ENCODE data around the gene DOK5.

DOK5 gene

GRCh38 chr20:54577637-54578036, 102.2 kb downstream of the DOK5 start:
- no peak for TF ChIP-seq TAF1 (IDR thresholded peaks at IDR 0.05; ENCODE audit: low read depth)

- TF ChIP-seq TCF12 (IDR thresholded peaks at IDR 0.05; ENCODE audit: low read depth) (no peak), EGR1 (IDR thresholded peaks at IDR 0.05) (no peak), ZBTB7A (IDR thresholded peaks at IDR 0.05; ENCODE audit: low read depth) (no peak), REST (IDR thresholded peaks at IDR 0.05; ENCODE audit: low read depth) (no peak), TEAD4 (IDR thresholded peaks at IDR 0.05) (no peak), CEBPB (IDR thresholded peaks at IDR 0.05) (no peak), CREB1 (IDR thresholded peaks at IDR 0.05; ENCODE audit: low read depth) (no peak), TAF1 (IDR thresholded peaks at IDR 0.05; ENCODE audit: low read depth) (no peak), FOXM1 (IDR thresholded peaks at IDR 0.05; ENCODE audit: borderline replicate concordance, low read depth) (no peak), USF1 (IDR thresholded peaks at IDR 0.05) (no peak), NFIC (IDR thresholded peaks at IDR 0.05) (no peak), MAX (IDR thresholded peaks at IDR 0.05) (no peak), EP300 (IDR thresholded peaks at IDR 0.05; ENCODE audit: borderline replicate concordance) (no peak), RAD21 (IDR thresholded peaks at IDR 0.05; ENCODE audit: low read depth) (no peak), YY1 (IDR thresholded peaks at IDR 0.05; ENCODE audit: low read depth) (no peak)
Measured at GRCh38 chr20:54585217-54585616, 109.8 kb downstream of the DOK5 start.

GRCh38 chr20:54587408-54587807, 112.0 kb downstream of the DOK5 start:
- TF ChIP-seq CREB1 (IDR thresholded peaks at IDR 0.05; ENCODE audit: low read depth) (no peak), TAF1 (IDR thresholded peaks at IDR 0.05; ENCODE audit: low read depth) (no peak), TEAD4 (IDR thresholded peaks at IDR 0.05) (no peak), TCF12 (IDR thresholded peaks at IDR 0.05; ENCODE audit: low read depth) (no peak)

GRCh38 chr20:54589402-54590030, 114.1 kb downstream of the DOK5 start:
- no peak for TF ChIP-seq MAX (IDR thresholded peaks at IDR 0.05)
- TF ChIP-seq RAD21 (IDR thresholded peaks at IDR 0.05; ENCODE audit: low read depth), result no peak
- no peak for TF ChIP-seq USF1 (IDR thresholded peaks at IDR 0.05)
- TF ChIP-seq TEAD4 (IDR thresholded peaks at IDR 0.05), result no peak
- no peak for TF ChIP-seq CEBPB (IDR thresholded peaks at IDR 0.05)

- TF ChIP-seq EP300 (IDR thresholded peaks at IDR 0.05; ENCODE audit: borderline replicate concordance), result no peak
- no peak for TF ChIP-seq FOXM1 (IDR thresholded peaks at IDR 0.05; ENCODE audit: borderline replicate concordance, low read depth)
- no peak for TF ChIP-seq TAF1 (IDR thresholded peaks at IDR 0.05; ENCODE audit: low read depth)
- no peak for TF ChIP-seq CREB1 (IDR thresholded peaks at IDR 0.05; ENCODE audit: low read depth)
- no peak for TF ChIP-seq YY1 (IDR thresholded peaks at IDR 0.05; ENCODE audit: low read depth)
- no peak for TF ChIP-seq RAD21 (IDR thresholded peaks at IDR 0.05; ENCODE audit: low read depth)
- no peak for TF ChIP-seq EGR1 (IDR thresholded peaks at IDR 0.05)
- TF ChIP-seq ZBTB7A (IDR thresholded peaks at IDR 0.05; ENCODE audit: low read depth), result no peak
- no peak for TF ChIP-seq MAX (IDR thresholded peaks at IDR 0.05)
- no peak for TF ChIP-seq CEBPB (IDR thresholded peaks at IDR 0.05)
- TF ChIP-seq TCF12 (IDR thresholded peaks at IDR 0.05; ENCODE audit: low read depth), result no peak
- TF ChIP-seq REST (IDR thresholded peaks at IDR 0.05; ENCODE audit: low read depth), result no peak
- TF ChIP-seq NFIC (IDR thresholded peaks at IDR 0.05), result no peak
- TF ChIP-seq TEAD4 (IDR thresholded peaks at IDR 0.05), result no peak
- TF ChIP-seq USF1 (IDR thresholded peaks at IDR 0.05), result no peak
Measured at GRCh38 chr20:54590856-54591255, 115.5 kb downstream of the DOK5 start.

GRCh38 chr20:54596651-54597050, 121.3 kb downstream of the DOK5 start:
- TF ChIP-seq EGR1 (IDR thresholded peaks at IDR 0.05) (no peak), TCF12 (IDR thresholded peaks at IDR 0.05; ENCODE audit: low read depth) (no peak), CREB1 (IDR thresholded peaks at IDR 0.05; ENCODE audit: low read depth) (no peak), EP300 (IDR thresholded peaks at IDR 0.05; ENCODE audit: borderline replicate concordance) (no peak), FOXM1 (IDR thresholded peaks at IDR 0.05; ENCODE audit: borderline replicate concordance, low read depth) (no peak), TEAD4 (IDR thresholded peaks at IDR 0.05) (no peak), CEBPB (IDR thresholded peaks at IDR 0.05) (no peak), NFIC (IDR thresholded peaks at IDR 0.05) (no peak), ZBTB7A (IDR thresholded peaks at IDR 0.05; ENCODE audit: low read depth) (no peak), TAF1 (IDR thresholded peaks at IDR 0.05; ENCODE audit: low read depth) (no peak), YY1 (IDR thresholded peaks at IDR 0.05; ENCODE audit: low read depth) (no peak), RAD21 (IDR thresholded peaks at IDR 0.05; ENCODE audit: low read depth) (no peak), USF1 (IDR thresholded peaks at IDR 0.05) (no peak), REST (IDR thresholded peaks at IDR 0.05; ENCODE audit: low read depth) (no peak), MAX (IDR thresholded peaks at IDR 0.05) (no peak)
